ENCODE measurements around the gene ZBTB7B. TPM values are rescaled to one million over a fixed set of nuclear protein-coding genes. Genes with fewer than 3 reads are reported as not detected.

ZBTB7B gene
- total and polyA plus RNA-seq, 9 of the 15 experiments (the other 6 are each of a cell fraction or from before 2014, with no cell fraction given), result 0.04 to 46.5 (median 15.2) TPM

- TF ChIP-seq NR2C1 (IDR thresholded peaks at IDR 0.05), result no peak
- TF ChIP-seq NR2C1 (tag; IDR thresholded peaks at IDR 0.05), result peak; percentile 21; the same call in 1 of the 2 replicates
- TF ChIP-seq ZBTB26 (CRISPR knock-in tag; IDR thresholded peaks at IDR 0.05), result no peak
- 0 out of 2 replicates have a peak, but pooled peaks have one; percentile 43 for TF ChIP-seq ARID4B (CRISPR knock-in tag; IDR thresholded peaks at IDR 0.05)
- TF ChIP-seq KLF16 (IDR thresholded peaks at IDR 0.05), result peak; percentile 63; the same call in 1 of the 2 replicates
- TF ChIP-seq MED1 (CRISPR knock-in tag; IDR thresholded peaks at IDR 0.05; ENCODE audit: borderline replicate concordance), result no peak
- TF ChIP-seq KHSRP (IDR thresholded peaks at IDR 0.05), result no peak
- TF ChIP-seq POU5F1 (IDR thresholded peaks at IDR 0.05; ENCODE audit: borderline replicate concordance, low read depth, low read length, partially characterized antibody), result no peak
- TF ChIP-seq ZNF41 (CRISPR knock-in tag; conservative IDR thresholded peaks at IDR 0.05), result no peak
- TF ChIP-seq SNAPC5 (CRISPR knock-in tag; IDR thresholded peaks at IDR 0.05), result no peak
- no peak for TF ChIP-seq RBM22 (IDR thresholded peaks at IDR 0.05; ENCODE audit: low read depth, low read length, poor library complexity, severe bottlenecking)
- no peak for TF ChIP-seq ELF2 (CRISPR knock-in tag; IDR thresholded peaks at IDR 0.05)
- TF ChIP-seq RBM39 (optimal IDR thresholded peaks at IDR 0.05; ENCODE audit: low read depth, low read length), result no peak
- TF ChIP-seq BRF1 (IDR thresholded peaks at IDR 0.05; ENCODE audit: borderline replicate concordance, extremely low read depth, insufficient read length), result no peak
- no peak; the same call in 1 of the 2 replicates for TF ChIP-seq PML (IDR thresholded peaks at IDR 0.05; ENCODE audit: low read length)
- TF ChIP-seq ZNF277 (CRISPR knock-in tag; IDR thresholded peaks at IDR 0.05; ENCODE audit: borderline replicate concordance), result no peak
- TF ChIP-seq XRCC5 (IDR thresholded peaks at IDR 0.05; ENCODE audit: low read depth, low read length), result peak; percentile 87
- TF ChIP-seq ZNF224 (CRISPR knock-in tag; IDR thresholded peaks at IDR 0.05), result no peak
- TF ChIP-seq THAP12 (CRISPR knock-in tag; IDR thresholded peaks at IDR 0.05), result no peak
These were observed 3.6 kb upstream of the ZBTB7B start (continued) for GRCh38 chr1:154998818-154999570.

All from K562 (cell line).